GM12878 (cell line): Measurements from ENCODE around the gene ZBTB9. TPM values are rescaled to one million over a fixed set of nuclear protein-coding genes. Genes with fewer than 3 reads are reported as not detected.

Experiments used
- CBX3 ChIP-seq: fragments of 200-600 bp; sonication (generic); IDR thresholded peaks from 2 replicates; pipeline ENCODE4 v1.6.1; 2016; ENCODE audit warnings: low read depth, borderline replicate concordance
- CHD2 ChIP-seq: IDR thresholded peaks from 2 replicates; pipeline ENCODE4 v1.6.1; 2011; ENCODE audit warnings: low read depth, low read length, improper control_type of control experiment, borderline replicate concordance
- FOS ChIP-seq: IDR thresholded peaks from 3 replicates; pipeline ENCODE4 v1.6.1; 2011; ENCODE audit warnings: borderline replicate concordance; ENCODE audit not compliant: insufficient read length; ENCODE audit errors: extremely low read depth
- HCFC1 ChIP-seq: fragments of 150-350 bp; IDR thresholded peaks from 2 replicates; pipeline ENCODE4 v1.6.1; 2014; ENCODE audit warnings: low read length
- KAT2A ChIP-seq: conservative IDR thresholded peaks from 2 replicates; pipeline ENCODE4 v1.6.1; 2011; ENCODE audit warnings: low read depth, low read length; ENCODE audit not compliant: control insufficient read depth
- MXI1 ChIP-seq: fragments of 150-350 bp; IDR thresholded peaks from 2 replicates; pipeline ENCODE4 v1.6.1; 2011; ENCODE audit warnings: low read depth, mild to moderate bottlenecking, inconsistent platforms, low read length, improper control_type of control experiment
- NR2C1 ChIP-seq: fragments of 450-650 bp; IDR thresholded peaks from 2 replicates; pipeline ENCODE4 v1.6.1; 2017; ENCODE audit warnings: antibody characterized with exemption, mild to moderate bottlenecking, moderate library complexity
- POLR2AphosphoS2 ChIP-seq: IDR thresholded peaks from 2 replicates; pipeline ENCODE4 v1.6.1; 2011; ENCODE audit warnings: low read depth, mild to moderate bottlenecking, low read length, improper control_type of control experiment, moderate library complexity
- REST ChIP-seq: IDR thresholded peaks from 2 replicates; pipeline ENCODE4 v1.6.1; 2012; ENCODE audit warnings: mild to moderate bottlenecking, low read depth, low read length
- RFX5 ChIP-seq: IDR thresholded peaks from 2 replicates; pipeline ENCODE4 v1.6.1; 2011; ENCODE audit warnings: low read depth, low read length, improper control_type of control experiment
- SIN3A ChIP-seq: IDR thresholded peaks from 2 replicates; pipeline ENCODE4 v1.6.1; 2012; ENCODE audit warnings: low read depth, low read length, improper control_type of control experiment
- SIX5 ChIP-seq: IDR thresholded peaks from 2 replicates; pipeline ENCODE4 v1.6.1; 2011; ENCODE audit warnings: mild to moderate bottlenecking, low read depth, low read length, moderate library complexity; ENCODE audit not compliant: severe bottlenecking
- SKIL ChIP-seq: fragments of 450-650 bp; IDR thresholded peaks from 2 replicates; pipeline ENCODE4 v1.6.1; 2017; ENCODE audit warnings: mild to moderate bottlenecking, low read depth, inconsistent platforms; ENCODE audit not compliant: poor library complexity, severe bottlenecking
- SPI1 ChIP-seq: IDR thresholded peaks from 2 replicates; pipeline ENCODE4 v1.6.1; 2011; ENCODE audit warnings: low read depth, mild to moderate bottlenecking, low read length, moderate library complexity, borderline replicate concordance; ENCODE audit not compliant: insufficient read depth
- polyA plus RNA-seq, 11 experiments: library from polyadenylated mRNA; depleted of rRNA in 4 of 11; unstranded in 6 of 11; stranded (reverse) in 5 of 11; fragments of >200 nt; fragmentation: Nextera tagmentation in 4 of 11; fragmentation: Illumina TruSeq in 1 of 11; extraction: Ambion mirVana in 4 of 11; extraction: Trizol in 1 of 11; gene quantifications; 1 replicate in 1 of 11; 2 replicates in 10 of 11; pipeline versions ENCODE4 v1.2.1 to v1.2.3, GENCODE V29; 2011 to 2016; ENCODE audit warnings: inconsistent platforms in 2 of 11, missing spikeins in 2 of 11, low read depth in 1 of 11
- total RNA-seq, 4 experiments: library from RNA; depleted of rRNA in 3 of 4; stranded (reverse); fragments of >200 nt in 3 of 4; fragmentation: Illumina TruSeq in 1 of 4; extraction: Trizol in 1 of 4; gene quantifications; 2 replicates each; pipeline versions ENCODE4 v1.2.1 to v1.2.3, GENCODE V29; 2013 to 2021
- TF ChIP-seq, protein P1 (sequence below): fragments of 450-650 bp; IDR thresholded peaks from 2 replicates; pipeline ENCODE4 v1.6.1; 2017; ENCODE audit warnings: mild to moderate bottlenecking
- TF ChIP-seq, protein P2 (sequence below): fragments of 450-650 bp; formaldehyde crosslinking; IDR thresholded peaks from 2 replicates; pipeline ENCODE4 v1.4.0; 2022; ENCODE audit warnings: mild to moderate bottlenecking, moderate library complexity
- TF ChIP-seq, protein P3 (sequence below): IDR thresholded peaks from 2 replicates; pipeline ENCODE4 v1.6.1; 2011; ENCODE audit warnings: low read depth, mild to moderate bottlenecking, low read length, moderate library complexity, borderline replicate concordance; ENCODE audit errors: extremely low read depth

The ZBTB9 gene
- total and polyA plus RNA-seq, 10 of the 15 experiments (the other 5 are each of a cell fraction or from before 2014, with no cell fraction given), result 1.5 to 12.7 (median 6.9) TPM

DNA sequence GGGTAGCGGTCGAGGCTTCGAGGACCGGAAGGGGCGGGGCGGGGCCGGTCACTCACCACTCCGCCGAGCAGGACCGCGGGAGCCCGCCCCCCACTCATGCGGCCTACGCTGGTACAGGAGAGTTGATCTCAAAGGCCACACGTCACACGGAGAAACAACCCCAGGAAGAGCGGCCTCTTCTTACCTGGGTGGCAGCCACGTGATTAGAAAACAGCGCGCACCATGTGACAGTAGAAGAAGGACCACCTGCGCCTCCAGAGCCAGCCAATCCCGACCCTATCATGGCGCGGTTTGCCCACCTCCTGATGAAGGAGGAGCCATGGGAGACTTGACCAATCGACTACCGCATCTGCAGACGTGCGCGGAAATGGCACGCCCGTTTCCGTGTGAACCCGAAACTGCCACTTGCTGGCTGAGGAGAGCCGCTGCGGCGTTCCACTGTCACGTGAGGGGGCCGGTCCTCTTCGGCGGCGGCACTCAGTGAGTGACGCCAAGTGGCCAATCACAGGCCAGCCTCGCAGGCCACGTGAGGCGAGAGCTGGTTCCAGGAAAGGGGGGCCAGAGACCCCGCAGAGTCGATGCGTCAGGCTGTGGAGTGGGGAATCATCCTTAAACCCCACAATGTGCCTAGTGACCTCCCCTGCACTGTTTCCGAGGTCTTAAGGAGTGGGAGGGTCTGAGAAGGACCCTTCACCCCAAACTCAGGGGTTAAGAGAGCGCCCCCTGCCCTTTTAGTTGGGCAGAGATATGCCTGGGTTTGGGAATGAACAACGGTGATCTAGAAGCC is 36.3 kb upstream of the ZBTB9 start, which contains the start of gene CUTA (continued):
- TF ChIP-seq REST (no peak), SPI1 (0 out of 2 replicates have a peak, but pooled peaks have one; percentile 22), POLR2AphosphoS2 (no peak), MXI1 (peak; percentile 77), HCFC1 (peak; percentile 65), RFX5 (peak; percentile 64; the same call in 1 of the 2 replicates), NR2C1 (0 out of 2 replicates have a peak, but pooled peaks have one; percentile 32), SIN3A (no peak), KAT2A (no peak), CBX3 (no peak), FOS (peak; percentile 63), CHD2 (peak; percentile 71; the same call in 1 of the 2 replicates), SIX5 (peak; percentile 56), SKIL (no peak)
- TF ChIP-seq, protein P1, sequence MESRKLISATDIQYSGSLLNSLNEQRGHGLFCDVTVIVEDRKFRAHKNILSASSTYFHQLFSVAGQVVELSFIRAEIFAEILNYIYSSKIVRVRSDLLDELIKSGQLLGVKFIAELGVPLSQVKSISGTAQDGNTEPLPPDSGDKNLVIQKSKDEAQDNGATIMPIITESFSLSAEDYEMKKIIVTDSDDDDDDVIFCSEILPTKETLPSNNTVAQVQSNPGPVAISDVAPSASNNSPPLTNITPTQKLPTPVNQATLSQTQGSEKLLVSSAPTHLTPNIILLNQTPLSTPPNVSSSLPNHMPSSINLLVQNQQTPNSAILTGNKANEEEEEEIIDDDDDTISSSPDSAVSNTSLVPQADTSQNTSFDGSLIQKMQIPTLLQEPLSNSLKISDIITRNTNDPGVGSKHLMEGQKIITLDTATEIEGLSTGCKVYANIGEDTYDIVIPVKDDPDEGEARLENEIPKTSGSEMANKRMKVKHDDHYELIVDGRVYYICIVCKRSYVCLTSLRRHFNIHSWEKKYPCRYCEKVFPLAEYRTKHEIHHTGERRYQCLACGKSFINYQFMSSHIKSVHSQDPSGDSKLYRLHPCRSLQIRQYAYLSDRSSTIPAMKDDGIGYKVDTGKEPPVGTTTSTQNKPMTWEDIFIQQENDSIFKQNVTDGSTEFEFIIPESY, result no peak
- TF ChIP-seq, protein P2, sequence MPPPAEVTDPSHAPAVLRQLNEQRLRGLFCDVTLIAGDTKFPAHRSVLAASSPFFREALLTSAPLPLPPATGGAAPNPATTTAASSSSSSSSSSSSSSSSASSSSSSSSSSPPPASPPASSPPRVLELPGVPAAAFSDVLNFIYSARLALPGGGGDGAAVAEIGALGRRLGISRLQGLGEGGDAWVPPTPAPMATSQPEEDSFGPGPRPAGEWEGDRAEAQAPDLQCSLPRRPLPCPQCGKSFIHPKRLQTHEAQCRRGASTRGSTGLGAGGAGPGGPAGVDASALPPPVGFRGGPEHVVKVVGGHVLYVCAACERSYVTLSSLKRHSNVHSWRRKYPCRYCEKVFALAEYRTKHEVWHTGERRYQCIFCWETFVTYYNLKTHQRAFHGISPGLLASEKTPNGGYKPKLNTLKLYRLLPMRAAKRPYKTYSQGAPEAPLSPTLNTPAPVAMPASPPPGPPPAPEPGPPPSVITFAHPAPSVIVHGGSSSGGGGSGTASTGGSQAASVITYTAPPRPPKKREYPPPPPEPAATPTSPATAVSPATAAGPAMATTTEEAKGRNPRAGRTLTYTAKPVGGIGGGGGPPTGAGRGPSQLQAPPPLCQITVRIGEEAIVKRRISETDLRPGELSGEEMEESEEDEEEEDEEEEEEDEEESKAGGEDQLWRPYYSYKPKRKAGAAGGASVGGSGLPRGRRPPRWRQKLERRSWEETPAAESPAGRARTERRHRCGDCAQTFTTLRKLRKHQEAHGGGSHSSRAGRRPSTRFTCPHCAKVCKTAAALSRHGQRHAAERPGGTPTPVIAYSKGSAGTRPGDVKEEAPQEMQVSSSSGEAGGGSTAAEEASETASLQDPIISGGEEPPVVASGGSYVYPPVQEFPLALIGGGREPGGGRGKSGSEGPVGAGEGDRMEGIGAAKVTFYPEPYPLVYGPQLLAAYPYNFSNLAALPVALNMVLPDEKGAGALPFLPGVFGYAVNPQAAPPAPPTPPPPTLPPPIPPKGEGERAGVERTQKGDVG (CRISPR knock-in tag), result no peak
- TF ChIP-seq, protein P3, sequence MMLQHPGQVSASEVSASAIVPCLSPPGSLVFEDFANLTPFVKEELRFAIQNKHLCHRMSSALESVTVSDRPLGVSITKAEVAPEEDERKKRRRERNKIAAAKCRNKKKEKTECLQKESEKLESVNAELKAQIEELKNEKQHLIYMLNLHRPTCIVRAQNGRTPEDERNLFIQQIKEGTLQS, result peak; percentile 98
